Left kidney (tissue), 2 donors: ENCODE results near the gene STXBP5. TPM values are rescaled to one million over a fixed set of nuclear protein-coding genes. Genes with fewer than 3 reads are reported as not detected.
A peak's percentile ranks its signal among the peaks of the same experiment; 100 is the strongest.

Source experiments
- DNase-seq: peaks from one replicate; pipeline ENCODE4 v3.0.0-alpha.2; 2013
- polyA plus RNA-seq: library from polyadenylated mRNA; unstranded; fragments of 120-200 nt; gene quantifications from one replicate; pipeline ENCODE4 v1.2.1, GENCODE V29; 2013; ENCODE audit not compliant: insufficient read length

STXBP5 gene
- polyA plus RNA-seq, 1 donor, result 17.8 TPM

DNA sequence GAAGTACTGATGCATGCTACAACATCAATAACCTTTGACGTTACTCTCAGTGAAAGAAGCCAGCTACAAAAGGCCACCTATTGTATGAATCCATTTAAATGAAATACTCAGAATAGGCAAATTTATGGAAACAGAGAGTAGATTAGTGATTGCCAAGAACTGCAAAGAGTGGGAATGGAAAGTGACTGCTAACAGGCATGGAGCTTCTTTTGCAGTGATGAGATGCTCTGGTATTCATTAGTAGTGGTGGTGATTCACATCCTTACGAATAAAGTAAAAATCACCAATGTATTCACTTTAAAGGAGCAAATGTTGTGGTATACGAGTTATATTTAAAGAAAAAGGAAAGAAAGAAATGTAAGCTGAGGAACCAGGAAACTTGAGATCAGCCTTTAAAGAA, 177.5 kb downstream of the STXBP5 start:
- no peak for DNase-seq

DNA sequence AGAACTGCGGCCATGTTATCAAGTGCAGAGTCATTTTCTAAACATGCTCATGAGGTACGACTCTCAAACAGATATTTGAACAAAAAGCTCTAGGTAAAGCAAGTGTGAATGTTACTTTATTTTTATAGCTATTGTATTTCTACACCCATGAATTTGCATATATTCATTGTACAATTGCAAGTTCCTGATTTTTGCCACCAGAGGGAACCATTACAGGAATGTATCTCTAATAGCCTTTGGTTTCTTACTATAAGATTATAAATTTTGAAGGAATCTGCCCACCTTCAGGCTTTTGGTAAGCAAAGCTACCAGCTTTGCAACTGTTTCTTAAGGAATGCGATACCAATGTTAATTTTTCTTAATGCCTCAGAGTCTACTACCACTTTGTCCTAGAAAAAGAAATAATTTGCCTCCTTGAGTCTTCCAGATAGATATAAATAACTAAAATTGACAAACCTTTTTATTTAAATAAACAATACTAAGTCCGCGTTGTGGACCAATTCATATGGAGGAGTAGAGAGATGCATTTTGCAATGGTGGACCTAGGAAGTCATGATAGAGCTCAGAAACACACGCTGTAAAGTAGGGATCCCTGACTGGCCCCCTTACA, 178.8 kb downstream of the STXBP5 start:
- DNase-seq, result peak; percentile 21

DNA sequence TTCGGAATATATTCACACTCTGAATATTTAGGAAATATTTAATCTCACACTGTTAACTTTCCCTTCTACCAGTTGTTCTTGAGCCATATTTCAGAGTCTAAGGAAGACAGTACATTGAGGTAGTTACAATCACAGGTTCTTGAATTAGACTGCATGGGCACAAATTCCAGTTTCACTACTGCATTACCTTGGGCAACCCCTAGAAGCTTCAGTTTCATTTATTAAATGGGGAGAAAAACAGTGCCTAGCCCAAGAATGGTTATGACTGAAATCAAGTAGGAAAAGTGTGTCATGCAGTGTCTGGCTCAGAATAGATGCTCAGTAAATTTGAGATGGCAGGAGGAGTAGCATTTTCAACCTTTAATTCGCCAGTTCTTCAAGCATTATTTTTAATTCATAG, 179.8 kb downstream of the STXBP5 start:
- no peak for DNase-seq

DNA sequence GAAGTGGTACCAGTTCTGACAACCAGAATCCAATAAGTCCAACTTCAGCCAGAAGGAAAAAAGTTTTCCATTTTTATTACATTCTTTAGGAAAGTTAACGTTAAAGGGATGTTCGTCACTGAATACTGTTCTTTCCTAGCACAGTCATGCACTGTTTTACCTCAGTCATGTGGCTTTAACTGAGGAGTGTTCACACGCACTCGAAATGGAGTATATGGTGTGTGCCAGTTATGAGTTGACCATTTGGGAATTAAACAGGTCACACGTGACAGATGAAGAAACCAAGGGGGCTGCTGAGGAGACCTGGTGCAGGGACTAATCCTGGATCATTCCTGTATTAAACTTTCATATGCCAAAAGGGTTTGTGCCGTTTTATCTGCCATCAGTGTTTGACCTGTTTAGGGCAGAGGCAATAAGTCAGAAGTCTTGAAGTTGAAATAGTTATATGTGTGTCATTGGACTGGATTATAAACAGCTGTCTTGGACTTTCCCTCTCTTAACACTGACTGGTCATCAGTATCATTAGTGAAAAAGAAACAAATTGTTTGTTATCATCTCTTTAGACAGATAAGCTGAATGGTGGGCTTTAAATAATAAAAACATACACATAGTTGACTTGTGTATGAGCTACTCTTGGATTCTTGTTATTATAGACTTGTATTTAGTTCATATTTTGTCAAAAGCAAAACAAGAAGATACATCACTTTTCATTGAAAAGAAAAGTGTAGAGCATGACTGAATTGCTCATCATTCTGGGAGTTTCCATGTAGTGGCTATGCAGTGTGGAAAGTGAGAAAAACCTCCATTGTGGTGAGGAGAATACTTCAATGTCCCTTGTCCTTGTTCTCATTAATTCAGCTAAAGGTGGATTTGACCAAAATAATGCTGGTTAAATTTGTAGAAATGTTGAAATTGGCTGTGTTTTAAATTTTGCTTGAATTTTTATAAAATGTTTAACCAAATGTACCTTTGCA, 180.8 kb downstream of the STXBP5 start:
- DNase-seq, result no peak

DNA sequence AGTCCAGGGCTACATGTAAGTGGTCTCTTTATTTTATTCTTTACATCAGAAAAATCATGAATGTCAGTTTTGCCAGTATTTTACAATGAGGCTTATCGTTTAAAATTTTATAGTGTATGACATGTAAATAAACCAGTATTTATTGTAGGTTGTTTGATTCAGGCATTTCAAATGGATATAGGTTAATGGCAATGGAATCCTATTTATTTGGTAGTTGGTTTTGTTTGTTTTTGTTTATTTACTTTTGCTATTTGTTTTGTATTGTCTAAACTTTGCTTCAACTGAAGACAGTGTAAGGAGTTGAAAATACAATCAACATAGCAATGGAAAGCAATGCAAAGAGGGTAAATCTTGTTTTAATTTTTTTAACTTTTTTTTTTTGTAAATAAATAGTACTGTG, 185.2 kb downstream of the STXBP5 start:
- no peak for DNase-seq

DNA sequence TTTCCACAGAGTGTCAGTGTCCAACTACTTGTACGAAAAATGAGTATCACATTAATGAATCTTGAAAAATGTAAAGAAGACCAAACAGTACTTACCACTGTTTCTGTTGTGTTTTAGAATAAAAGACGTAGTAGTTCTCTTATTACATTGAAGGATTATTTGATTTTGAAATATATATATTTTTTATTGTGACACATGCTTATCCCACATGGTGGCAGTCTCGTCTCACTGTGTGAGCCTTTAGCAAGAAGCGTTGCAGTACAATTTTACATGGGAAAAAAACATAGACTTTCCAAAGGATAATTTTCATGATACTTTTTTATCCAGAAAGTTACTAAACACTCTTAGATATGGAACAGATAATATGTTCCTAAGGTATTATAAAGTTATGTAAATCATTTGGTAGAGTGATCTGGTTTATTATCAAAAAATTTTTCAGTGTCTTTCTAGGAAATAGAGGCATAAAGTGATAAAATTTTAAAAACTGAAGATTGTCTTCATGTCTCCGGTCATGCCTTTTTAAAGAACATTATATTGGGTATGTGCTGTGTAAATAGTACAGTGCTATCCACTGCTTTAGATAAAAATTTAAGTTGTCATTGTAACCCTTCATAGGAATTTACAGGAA, 186.8 kb downstream of the STXBP5 start:
- peak; percentile 33 for DNase-seq

DNA sequence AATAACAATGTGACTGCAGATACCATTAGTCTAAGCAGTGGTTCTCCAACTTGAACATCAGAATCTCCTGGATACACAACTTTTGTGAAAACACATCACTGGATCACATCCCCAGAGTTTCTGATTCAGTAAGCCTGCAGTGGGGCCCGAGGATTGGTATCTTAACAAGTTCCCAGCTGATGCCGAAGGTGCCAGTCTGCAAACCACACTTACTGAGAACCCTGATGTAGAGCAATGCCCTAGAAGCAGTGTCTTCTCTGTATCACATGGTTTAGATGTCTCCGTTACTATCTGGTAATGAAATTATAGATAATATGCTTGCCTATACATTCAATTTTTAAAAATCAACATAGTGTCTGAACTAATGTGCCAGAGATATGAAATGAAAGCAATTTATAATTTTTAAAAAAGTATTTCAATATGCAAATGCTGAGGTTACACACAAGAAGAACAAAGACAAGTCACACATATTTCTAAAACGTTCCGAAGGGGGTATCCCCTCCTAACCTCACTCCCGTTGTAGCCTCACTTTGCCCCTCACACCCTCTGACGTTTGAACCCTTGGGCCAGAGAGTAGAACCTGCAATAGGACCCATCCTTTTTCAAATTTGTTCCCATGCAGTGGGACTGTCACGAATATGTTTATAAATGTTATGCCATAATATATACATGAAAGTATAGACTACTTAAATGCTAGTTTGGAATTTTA, 188.9 kb downstream of the STXBP5 start:
- DNase-seq, result no peak

DNA sequence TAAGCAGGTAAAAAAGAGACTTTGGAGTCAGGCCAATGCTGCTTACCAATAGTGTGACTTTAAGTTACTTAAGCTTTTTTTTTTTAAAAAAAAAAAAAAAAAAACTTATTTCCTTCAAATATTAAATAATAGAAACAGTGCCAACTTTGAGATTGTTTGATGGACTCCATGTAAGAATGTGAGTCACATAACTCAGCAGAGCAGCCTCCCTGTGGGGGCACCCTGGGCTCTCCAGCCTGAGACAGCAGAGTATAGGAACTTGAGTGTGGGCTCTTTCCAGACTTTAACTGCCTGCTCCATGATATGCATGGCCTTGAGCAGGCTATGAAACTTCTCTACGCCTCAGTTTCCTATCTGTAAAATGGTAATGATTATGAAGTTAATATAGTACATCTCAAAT, 190.9 kb downstream of the STXBP5 start:
- DNase-seq, result no peak

DNA sequence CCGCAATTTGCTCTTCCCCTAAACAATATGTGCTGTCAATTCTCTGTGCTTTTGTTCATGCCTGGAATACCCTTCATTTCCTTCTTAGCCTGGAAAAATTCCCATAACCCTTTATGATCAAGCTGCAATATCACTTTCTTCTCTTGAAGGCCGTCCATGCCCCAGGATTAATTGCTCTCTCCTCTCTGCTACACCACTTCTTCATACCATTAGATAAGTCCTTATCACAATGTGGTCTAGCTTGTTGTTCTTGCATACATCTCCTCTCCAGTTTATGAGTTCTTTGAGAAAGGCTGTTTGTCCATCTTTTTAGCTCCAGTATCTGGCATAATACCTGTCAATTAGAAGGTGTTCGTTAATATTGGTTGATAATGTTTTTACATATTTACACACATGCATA, 193.1 kb downstream of the STXBP5 start:
- no peak for DNase-seq

DNA sequence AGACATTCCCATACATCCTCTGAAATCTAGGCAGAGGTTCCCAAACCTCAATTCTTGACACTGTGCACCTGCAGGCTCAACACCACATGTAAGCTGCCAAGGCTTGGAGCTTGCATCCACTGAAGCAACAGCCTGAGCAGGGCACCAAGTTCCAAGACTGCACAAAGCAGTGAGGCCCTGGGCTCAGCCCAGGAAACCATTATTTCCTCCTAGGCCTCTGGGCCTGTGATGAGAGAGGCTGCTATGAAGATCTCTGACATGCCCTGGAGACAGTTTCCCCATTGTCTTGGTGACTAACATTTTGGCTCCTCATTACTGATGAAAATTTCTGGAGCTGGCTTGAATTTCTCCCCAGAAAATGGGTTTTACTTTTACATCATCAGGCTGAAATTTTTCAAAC, 196.8 kb downstream of the STXBP5 start:
- no peak for DNase-seq

DNA sequence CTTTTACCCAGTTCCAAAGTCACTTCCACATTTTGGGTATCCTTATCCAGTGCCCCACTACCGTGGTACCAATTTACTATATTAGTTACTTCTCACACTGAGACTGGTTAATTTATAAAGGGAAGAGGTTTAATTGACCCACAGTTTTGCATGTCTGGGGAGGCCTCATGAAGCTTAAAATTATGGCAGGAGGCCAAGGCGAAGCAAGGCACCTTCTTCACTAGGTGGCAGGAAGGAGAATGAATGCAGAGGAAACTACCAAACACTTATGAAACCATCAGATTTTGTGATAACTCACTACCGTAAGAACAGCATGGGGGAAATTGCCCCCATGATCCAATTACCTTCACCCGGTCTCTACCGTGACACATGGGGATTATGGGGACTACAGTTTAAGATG, 197.6 kb downstream of the STXBP5 start:
- no peak for DNase-seq

DNA sequence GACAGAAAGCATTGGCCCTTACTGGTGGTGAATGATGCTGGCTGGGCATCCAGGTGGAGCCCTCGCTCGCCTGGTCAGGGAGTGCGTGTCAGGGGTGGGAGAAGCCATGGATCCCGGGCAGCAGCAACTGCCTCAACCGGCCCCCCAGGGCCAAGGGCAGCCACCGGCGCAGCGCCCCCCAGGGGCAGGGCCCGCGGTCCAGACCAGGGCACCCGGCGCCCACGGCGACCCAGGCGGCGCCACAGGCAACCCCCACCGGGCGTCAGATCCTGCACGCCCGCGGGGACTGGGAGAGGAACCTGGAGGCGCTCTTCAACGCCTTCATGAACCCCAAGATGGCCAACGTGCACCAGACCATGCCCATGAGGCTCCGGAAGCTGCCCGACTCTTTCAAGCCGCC, 202.6 kb downstream of the STXBP5 start:
- no peak for DNase-seq

DNA sequence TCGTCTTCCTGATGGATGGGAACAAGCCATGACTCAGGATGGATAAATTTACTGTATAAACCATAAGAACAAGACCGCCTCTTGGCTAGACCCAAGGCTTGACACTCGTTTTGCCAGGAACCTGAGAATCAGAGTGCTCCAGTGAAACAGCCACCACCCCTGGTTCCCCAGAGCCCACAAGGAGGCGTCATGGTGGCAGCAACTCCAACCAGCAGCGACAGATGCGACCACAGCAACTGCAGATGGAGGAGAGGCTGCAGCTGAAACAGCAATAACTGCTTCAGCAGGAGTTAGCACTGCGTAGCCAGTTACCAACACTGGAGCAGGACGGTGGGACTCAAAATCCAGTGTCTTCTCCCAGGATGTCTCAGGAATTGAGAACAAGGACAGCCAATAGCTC, 203.4 kb downstream of the STXBP5 start:
- DNase-seq, result no peak

DNA sequence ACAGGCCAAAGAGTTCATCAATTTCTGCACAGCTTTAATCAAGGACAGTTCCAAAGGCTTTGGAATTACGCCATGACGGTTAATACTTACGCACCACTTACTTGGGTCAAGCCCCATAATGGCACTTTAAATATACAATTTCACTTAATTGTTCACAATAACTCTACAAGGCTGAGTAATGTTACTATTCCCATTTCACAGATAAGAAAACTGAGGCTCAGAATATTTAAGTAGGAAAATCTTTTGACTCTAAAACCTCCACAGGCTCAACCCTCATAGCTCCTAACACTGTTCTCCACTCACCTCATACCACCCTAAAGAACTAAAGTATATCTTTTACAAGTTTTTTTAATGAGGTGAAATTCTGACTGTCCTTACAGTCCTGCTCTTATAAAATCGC, 212.4 kb downstream of the STXBP5 start:
- DNase-seq, result no peak

DNA sequence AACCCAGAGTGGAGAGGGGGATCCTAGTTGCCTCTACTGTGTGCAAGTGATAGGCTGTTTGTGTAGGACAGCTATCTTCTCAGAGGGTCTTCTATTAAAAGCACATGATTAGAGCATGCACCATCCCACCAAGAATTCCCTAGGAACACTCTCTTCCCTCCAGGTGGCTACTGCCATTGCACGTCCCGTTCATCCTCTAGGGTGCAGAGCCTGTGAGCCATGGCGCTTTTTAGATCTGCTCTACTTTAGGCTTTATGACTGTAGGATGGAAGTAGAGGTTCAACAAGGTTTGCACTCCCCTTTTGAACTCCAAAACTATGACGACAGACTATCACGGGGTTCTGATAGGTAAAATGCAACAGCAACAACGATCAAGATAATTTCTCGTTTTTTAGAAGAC, 213.7 kb downstream of the STXBP5 start:
- DNase-seq, result no peak

DNA sequence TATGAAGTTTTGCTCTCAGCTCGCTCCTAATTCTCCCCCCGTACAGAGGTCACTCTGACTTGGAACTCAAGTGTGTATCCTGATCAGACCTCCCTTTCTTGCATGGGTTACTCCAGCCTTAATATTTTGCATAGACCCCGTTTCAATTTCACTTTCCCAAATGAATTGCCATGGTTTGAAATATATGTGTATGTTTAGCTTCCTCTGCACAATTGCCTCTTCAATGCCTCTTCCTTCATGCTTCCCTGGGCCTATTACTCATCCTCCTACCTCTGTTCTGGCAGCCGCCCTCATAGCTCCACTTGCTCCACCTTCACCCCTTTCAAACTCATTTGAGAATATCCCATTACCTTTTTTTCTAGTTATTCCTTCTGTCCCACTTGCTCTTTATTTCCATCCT, 214.3 kb downstream of the STXBP5 start:
- peak; percentile 20 for DNase-seq

DNA sequence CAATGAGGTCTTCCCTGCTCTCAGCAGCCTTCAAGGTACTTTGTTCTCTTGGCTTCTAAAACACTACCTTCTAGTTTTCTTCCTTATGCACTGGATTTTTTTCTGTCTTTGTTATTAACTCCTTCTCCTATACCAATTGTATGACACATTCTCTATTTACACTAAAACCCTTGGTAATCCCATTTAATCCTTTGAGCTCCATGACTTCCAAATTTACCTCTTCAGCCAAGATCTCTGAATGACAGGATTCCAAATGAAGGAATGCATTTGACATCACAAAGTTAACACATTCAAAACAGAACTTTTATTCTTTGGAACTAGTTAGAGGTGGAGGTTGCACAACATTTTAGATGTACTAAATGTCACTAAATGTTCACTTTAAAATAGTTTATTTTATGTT, 217.7 kb downstream of the STXBP5 start:
- no peak for DNase-seq

DNA sequence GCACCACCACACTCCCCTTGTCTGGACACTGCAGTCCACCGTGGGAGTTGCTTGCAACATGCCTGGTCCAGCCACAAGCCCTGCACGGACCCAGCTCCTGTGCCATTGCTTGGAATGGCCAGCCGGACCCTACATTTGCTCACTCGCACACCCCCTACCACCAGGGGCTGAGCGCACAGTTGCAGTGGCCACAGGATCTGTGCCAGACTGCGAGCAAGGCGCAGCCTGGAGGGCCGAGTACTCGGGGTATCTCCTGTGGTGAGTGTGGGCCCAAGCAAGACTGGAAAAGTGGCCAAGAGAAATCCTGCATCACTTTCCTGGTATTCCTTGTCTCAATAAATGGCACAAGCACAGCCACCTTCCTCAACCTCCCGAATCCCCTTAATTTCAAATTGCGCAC, 218.9 kb downstream of the STXBP5 start:
- DNase-seq, result no peak

DNA sequence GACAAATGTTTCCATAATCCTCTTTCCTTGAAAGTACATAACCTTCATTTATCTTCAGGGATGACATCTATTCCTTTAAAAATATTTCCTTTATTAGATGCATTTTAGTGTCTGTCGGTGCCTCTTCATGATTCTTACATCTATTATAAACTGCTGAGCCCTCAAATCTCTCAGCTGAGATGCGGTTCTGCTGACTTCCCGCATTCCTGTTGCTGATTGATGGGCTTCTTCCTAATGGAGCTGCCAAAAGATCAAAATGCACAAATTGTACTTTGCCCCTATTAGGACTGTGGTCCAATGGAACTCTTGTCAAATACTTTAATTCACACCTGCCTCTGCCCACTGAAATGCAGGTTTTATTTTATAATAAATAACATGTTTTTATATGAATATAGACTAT, 225.6 kb downstream of the STXBP5 start:
- no peak for DNase-seq

DNA sequence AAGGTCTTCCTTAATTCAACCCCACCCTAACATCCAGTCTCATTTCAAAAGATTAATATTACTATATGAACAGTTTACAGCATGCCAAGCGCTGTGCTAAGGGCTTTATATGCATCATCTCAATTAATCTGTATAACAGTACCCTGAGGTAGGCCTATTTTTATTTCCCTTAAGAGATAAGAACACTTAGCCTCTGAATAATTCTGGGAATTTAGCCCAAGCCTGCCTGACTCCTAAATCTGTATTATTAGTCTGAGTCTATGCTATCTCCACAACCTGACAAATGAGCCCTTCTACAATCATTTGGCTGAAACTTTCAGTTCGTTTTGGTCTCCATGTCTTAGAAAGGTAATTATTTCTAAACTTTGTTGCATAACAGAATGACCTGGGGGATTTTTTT, 226.6 kb downstream of the STXBP5 start:
- no peak for DNase-seq

DNA sequence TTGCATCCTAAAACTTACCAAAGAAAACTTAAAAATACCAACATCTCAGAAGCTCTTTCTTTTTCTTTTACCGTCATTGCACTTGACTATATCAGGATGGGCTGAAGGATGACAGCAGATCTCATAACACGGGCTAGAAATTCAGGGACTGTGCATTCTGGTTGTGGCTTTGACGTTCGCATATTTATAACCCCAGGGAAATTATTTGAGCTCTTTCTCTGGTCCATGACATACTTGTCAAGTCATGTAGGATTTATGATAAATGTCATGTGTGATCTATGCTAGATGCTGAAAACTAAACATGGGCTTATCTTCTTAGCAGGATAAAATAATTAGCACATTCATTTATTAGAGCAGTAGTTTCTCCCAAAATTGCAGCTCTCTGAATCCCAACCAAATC, 229.9 kb downstream of the STXBP5 start:
- DNase-seq, result no peak

DNA sequence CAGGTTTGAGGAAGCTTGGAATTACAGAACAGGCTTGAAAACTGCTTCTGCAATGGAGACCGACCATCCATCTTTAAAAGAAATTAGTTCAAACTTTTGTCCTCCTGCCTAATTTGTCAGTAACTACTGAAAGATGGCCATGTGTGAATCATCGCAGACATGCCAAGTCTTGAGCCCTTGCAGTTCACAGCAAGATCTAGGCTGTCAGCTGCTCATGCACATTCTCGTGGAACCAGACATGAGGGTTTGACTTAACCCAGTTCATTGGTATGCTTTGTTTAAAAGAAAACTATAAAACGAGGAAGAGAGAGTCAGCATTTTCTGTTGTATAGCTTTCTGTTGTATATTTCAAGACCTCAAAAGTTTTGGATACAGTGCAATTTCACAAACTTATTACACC, 230.3 kb downstream of the STXBP5 start:
- DNase-seq, result no peak

DNA sequence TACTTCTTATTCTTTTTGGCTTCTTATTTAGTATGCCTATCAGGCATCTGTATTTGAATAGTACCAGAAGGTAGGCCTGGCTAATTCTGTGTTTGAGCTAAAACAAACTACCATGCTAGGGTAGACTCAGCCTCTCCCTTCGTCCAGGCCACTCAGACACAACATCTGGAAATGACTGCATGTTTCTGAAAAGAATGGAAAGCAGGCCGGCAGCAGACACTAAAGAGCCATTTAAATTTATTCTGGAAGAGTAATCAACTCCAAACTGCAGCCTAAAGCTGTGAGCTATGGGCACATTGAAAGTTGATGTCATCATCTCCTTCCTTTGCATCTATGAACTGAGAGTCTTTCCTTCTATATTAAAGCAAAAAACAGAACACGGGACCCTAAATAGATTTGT, 233.4 kb downstream of the STXBP5 start:
- no peak for DNase-seq
